Measurements from ENCODE around the gene KRT28.

DNA sequence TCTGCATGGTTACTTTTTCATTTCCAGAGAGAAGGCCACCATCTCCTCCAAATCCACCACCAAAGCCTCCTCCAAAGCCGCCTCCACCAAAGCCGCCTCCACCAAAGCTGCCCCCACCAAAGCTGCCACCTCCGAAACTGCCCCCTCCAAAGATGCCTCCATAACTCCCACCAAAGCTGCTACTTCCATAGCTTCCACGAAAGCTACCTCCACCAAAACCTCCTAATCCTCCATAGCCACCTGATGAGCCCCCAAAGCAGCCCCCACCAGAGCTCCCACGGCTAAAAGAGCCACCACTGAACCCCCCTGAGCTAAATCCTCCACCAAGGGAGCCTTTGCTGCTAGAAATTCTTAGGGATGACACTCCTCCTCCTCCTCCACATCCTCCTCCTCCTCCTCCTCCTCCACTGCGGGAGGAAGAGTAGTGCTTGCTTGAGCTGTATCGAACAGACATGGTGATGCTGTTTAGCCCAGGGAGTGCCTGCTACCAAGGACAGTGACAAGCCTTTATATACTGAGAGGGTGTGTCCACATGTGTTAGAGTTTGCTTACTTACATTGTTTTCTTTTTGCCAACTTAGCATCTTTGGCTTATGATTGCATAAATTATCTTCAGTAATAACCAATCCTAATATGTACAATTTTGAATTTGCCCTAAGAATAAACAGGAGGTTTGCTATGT is 22.5 kb upstream of the KRT28 start, which contains the start of gene KRT10:
- no peak for TF ChIP-seq HDGF (IDR thresholded peaks at IDR 0.05; ENCODE audit: borderline replicate concordance)
- TF ChIP-seq TARDBP (IDR thresholded peaks at IDR 0.05) = no peak
- no peak for TF ChIP-seq NFRKB (IDR thresholded peaks at IDR 0.05)
- no peak for TF ChIP-seq SUZ12 (IDR thresholded peaks at IDR 0.05)
- no peak for TF ChIP-seq CTBP1 (IDR thresholded peaks at IDR 0.05; ENCODE audit: borderline replicate concordance)
- no peak for TF ChIP-seq FOXA1 (IDR thresholded peaks at IDR 0.05)
- no peak for TF ChIP-seq SP1 (IDR thresholded peaks at IDR 0.05)
- no peak for TF ChIP-seq FOXM1 (IDR thresholded peaks at IDR 0.05; ENCODE audit: borderline replicate concordance)
- no peak for TF ChIP-seq ELF4 (IDR thresholded peaks at IDR 0.05)
- no peak for TF ChIP-seq ZNF384 (IDR thresholded peaks at IDR 0.05)
- TF ChIP-seq FOXK2 (IDR thresholded peaks at IDR 0.05) = no peak

All from HEK293T (cell line).